GM04503 (cell line): ENCODE results near the gene HPCAL1.

ENCODE experiments used
- DNase-seq: peaks from one replicate; pipeline ENCODE4 v3.0.0-alpha.2; 2012; ENCODE audit warnings: low read depth

The HPCAL1 gene

GRCh38 chr2:10407841-10408648 lies 105.3 kb downstream of the HPCAL1 start:
- DNase-seq: peak; percentile 48

- no peak for DNase-seq
Measured at GRCh38 chr2:10408649-10409579, 106.2 kb downstream of the HPCAL1 start.

GRCh38 chr2:10410001-10410822 lies 107.5 kb downstream of the HPCAL1 start:
- no peak for DNase-seq

GRCh38 chr2:10410823-10411437 lies 108.2 kb downstream of the HPCAL1 start:
- no peak for DNase-seq

- DNase-seq: no peak
Measured at GRCh38 chr2:10411557-10411956, 108.9 kb downstream of the HPCAL1 start.

GRCh38 chr2:10412380-10412779 lies 109.7 kb downstream of the HPCAL1 start:
- DNase-seq: no peak

- no peak for DNase-seq
Measured at GRCh38 chr2:10413503-10413902, 110.8 kb downstream of the HPCAL1 start.

GRCh38 chr2:10413991-10414451 lies 111.3 kb downstream of the HPCAL1 start:
- no peak for DNase-seq

- DNase-seq: no peak
Measured at GRCh38 chr2:10414591-10414990, 111.9 kb downstream of the HPCAL1 start.

- DNase-seq: no peak
Measured at GRCh38 chr2:10415048-10415447, 112.3 kb downstream of the HPCAL1 start.

GRCh38 chr2:10415640-10416039 lies 112.9 kb downstream of the HPCAL1 start:
- no peak for DNase-seq

- no peak for DNase-seq
Measured at GRCh38 chr2:10417551-10418335, 115.0 kb downstream of the HPCAL1 start.

GRCh38 chr2:10419553-10420257 lies 117.0 kb downstream of the HPCAL1 start:
- no peak for DNase-seq

GRCh38 chr2:10422251-10422650 lies 119.5 kb downstream of the HPCAL1 start:
- no peak for DNase-seq

GRCh38 chr2:10422732-10423399 lies 120.2 kb downstream of the HPCAL1 start:
- no peak for DNase-seq

- no peak for DNase-seq
Measured at GRCh38 chr2:10423400-10423774, 120.7 kb downstream of the HPCAL1 start.

GRCh38 chr2:10424051-10424450 lies 121.3 kb downstream of the HPCAL1 start:
- peak; percentile 39 for DNase-seq

GRCh38 chr2:10424916-10425505 lies 122.3 kb downstream of the HPCAL1 start:
- DNase-seq: no peak

GRCh38 chr2:10425699-10426098 lies 123.0 kb downstream of the HPCAL1 start:
- DNase-seq: no peak
